ENCODE results near the gene RRP1B.

The RRP1B gene

DNA sequence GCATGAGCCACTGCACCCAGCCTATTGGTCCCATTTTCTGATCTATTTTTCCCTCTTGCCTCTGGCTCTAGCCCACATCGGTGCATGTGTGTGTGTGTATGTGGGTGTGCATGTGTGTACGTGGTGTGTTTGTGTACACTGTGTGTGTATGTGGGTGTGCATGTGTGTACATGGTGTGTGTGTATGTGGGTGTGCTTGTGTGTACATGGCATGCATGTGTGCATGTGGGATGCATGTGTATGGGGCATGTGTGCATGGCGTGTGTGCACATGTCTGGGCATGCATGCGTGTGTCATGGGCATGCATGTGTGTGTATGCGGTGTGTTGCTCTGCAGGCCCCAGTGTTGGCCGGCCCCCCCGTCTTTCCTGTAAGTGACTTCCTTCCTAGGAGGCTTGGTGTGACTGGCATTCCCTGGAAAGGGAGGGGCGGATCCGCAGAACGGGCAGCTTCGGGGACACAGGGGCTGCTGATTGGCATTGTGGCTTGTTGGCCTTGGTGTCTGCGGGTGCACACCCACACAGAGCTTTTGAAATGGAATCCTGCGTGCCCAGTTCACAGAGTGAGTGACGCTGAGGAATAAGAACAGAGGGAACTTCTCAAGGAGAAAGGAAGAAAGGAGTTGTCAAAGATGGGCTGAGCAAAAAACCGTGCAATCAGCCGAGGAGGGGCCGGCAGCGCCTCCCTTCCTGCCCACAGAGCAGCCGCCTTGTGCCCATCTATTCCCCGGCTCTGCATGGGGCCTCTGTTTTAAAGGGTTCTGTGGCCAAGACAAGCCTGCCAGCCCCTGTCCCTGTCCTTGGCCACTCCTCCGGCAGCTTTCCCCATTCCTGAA lies 67.5 kb downstream of the RRP1B start:
- DNase-seq: no peak

DNA sequence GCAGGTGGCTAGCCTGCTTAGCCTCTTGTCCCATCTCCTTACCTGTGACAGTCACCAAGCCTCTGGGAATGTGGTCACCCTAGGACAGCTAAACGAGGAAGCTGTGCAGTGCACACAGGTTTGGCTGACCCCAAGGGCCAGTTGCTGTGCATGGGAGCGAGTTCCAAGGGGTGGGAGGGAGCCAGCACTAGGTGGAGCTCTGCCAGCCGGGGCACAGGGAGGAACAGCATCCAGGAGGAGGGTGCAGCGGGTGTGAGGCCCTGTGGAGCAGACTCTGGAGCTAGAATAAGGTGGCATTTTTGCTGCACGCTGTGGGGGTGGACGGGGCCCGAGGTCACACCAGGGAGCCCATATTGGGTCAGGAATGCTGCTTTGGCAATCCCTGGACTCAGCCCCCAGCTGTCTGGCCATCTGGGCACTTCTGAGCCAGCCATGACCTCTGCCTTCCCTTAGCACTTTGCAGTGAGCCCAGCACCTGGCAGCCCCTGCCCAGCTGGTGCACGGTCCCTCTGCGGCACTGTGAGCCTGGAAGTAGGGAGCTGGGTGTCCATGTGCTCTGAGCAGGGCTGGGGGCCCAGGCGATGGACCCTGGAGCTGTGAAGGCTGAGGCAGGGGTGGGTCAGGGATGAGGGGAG lies 68.3 kb downstream of the RRP1B start:
- no peak for DNase-seq

DNA sequence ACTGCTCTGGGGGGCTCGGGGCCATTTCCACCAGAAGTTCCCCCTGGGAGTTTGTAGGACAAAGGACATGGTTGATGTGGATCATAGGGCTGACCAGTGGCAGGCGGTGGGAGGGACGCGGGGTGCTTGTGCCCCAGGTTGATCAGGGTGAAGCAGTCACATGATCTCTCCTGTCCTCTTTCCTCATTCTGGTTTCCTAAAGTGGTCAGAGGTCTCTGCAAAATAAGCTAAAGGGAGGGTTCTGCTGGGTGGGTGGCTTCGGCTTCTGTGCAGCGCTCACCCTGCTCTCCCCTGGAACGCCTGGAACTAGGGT lies 68.8 kb downstream of the RRP1B start:
- DNase-seq: no peak

DNA sequence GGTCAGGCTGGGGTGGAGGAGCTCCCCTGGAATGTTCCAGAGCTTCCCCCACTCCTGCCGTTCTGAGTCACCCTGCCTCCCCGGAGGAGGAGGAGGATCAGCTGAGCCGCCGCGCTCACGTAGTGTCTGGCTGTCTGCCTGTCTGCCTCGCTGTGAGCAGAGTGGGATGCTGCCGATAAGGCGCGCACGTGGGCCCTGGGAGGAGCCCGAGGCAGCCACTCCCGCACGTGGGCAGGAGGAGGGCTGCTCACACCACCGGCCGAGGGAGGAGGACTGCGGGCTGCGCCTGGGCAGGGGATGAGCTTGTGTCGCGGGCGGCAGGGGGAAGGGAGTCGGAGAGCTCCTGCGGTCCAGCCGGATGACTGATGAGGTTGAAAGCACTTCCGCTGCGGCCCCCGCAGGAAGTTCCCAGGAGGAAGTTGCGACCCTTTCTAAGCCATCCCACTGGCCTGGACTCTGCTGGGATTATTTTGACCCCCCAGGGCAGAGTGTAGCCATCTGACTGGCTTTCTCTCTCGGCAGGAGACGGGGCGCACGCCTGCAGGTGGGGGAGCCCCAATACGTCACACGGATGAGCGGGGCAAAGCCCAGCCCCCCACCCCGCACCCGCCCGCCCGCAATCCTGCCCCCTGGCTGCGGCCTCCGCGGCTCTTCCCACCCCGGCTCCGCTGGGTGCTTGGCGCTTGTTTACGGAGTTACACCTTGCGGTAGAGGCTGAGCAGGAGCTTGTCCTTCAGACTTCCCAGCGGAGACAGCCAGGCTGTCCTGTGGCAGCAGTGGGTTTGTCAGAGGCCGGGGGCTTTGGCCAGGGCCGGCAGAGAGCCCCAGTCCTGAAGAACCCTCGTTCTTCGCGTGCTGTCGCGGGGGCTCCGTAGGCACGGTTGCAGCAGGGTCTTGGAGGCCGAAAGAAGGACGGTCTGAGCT lies 69.4 kb downstream of the RRP1B start:
- peak; percentile 97 for DNase-seq

DNA sequence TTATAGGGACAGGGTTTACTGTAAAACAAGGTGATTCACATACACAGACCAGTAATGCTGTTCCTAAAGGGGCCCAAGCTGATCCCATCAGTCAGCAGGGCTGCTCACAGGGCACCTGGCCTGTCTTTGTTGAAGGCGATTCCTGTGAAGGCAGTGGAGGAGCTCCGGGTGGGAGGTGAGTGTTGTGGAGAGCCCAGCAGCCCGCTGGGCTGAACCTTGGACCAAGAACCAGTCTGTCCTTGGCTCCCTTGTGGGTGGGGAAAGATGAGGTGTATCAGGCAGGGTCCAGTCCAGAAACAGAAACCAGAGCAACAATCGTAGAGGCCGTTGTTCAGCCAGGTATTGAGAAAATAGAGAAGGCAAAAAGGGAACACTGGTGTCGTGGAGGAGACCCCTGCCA lies 72.1 kb downstream of the RRP1B start:
- no peak for DNase-seq

DNA sequence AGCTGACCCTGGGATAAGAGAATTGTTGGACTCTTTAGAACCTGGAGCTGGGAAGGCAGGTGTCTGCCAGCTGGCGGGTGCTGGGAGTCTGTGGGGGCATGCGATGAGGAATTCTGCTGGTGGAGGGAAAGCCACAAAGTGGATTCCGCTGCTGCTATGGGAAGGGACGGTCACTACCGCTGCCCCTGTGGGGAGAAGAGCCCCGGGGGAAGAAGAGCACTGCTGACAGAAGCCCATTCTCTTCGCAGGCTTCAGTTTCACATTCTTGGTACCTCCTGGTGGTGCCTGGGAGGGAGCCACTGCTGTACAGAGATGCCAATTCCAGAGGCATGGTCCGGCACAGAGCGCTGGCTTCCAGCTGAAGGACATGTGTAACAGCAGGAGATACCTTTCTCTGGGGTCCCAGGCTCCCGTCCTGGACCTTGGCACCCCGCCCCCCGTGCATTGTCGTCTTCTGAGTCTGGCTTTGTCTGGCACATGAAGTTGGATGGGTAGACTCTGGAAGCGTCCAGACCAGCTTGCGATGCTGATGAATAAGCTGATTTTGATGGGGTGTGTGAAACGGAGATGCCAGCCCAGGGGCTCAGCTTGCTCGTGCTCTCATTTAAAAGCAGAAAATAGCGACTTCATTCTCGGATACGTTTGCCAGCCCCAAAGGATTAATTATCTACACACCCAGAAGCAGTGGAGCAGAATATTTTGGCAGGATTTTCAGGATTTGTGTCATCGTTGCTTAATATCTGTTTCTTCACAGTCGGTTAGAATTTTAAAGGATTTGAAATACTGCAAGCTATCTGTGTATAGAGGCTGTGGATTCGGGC lies 72.7 kb downstream of the RRP1B start:
- no peak for DNase-seq

DNA sequence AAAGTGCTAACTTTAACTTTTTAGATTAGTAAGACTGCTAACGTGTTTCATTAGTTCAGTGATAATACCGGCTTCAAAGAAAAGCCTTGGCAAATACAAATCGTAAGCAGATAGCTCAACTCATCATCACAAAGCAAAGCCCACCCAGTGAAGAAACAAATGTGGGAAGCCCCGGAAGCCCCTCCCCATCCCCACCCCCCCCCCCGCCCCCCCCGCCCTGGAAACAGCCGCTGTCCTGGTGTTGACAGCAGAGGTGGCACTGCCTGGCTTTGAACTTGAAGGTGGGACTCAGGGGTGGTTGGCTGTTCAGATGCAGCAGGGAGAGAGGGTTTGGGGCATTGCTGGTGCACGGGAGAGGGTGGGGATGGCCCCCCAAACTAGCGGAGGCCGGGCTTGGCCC lies 73.7 kb downstream of the RRP1B start:
- DNase-seq: no peak

DNA sequence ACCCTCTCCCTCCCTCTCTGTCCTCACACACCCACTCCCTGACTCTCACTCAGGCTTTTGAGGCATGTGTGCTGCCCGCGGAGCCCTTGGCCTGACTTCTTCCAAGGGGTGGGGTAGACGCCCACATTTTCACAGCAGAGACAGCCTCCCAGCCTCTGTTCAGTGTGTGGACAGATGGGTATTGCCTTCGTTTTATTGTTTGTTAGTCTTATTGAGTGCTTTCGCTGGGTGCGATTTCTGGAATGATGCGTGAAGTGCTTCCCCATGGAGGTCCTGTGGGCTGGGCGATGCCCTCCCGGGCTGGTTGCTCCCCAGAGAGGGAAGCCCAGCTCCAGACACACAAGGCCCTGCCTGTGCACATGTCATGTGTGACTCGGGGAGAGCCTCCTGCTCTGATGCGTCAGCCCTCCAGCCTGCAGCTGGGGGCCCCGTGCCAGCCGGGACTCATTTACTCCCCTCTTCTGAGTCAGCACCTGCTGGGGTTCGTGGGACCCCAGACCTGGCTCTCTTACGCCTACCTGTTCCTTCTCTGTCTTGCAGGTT lies 74.2 kb downstream of the RRP1B start:
- DNase-seq: peak; percentile 67

DNA sequence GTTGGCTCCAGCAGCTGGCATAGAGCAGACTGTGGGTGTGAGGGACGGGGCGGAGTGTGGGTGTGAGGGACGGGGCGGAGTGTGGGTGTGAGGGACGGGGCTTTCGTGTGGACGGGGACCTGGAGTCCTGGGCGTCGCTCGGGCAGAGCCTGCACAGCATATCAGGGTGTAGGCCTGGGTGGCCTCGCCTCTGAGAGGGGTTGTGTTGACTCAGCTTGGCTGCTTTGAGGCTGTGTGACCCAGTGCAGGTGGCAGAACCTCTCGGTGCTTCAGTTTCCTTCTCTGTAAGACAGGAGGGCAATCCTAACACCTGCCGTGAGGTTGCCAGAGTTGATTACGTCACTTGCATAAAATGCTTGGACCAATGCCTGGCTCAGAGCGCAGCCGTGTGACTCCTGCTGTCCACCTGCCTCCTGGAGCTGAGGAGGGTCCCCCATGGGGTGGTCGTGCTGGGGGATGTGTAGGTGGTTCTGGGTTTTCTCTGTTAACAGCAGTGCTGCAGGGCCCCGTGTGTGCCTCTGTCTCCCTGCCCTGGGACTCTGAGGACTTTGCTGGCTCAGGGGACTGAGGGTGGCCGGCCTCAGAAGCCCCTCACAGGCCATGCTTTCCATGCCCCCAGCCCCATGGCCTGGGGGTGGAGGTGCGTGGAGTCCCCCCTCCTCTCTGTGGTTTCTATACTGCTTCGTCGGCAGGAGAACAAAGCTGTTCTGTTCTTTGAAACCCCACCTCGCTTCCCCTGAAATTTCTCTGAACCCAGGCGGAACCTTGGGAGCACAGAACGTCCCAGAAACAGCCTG lies 75.0 kb downstream of the RRP1B start:
- DNase-seq: no peak

DNA sequence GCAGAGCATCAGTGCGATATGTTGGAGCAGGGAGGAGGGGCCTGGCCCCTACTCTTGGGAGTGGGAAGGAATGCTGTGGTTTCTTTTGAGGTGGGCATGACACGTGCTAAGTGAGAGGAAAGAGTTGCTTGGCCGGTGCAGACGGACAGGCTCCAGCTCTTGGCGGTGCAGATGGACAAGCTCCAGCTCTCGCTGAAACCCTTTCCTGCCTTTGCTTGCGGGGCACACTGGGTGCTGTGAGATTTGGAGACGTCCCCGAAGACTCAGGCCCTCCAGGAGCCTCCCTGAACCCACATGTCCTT lies 75.5 kb downstream of the RRP1B start:
- peak; percentile 30 for DNase-seq

DNA sequence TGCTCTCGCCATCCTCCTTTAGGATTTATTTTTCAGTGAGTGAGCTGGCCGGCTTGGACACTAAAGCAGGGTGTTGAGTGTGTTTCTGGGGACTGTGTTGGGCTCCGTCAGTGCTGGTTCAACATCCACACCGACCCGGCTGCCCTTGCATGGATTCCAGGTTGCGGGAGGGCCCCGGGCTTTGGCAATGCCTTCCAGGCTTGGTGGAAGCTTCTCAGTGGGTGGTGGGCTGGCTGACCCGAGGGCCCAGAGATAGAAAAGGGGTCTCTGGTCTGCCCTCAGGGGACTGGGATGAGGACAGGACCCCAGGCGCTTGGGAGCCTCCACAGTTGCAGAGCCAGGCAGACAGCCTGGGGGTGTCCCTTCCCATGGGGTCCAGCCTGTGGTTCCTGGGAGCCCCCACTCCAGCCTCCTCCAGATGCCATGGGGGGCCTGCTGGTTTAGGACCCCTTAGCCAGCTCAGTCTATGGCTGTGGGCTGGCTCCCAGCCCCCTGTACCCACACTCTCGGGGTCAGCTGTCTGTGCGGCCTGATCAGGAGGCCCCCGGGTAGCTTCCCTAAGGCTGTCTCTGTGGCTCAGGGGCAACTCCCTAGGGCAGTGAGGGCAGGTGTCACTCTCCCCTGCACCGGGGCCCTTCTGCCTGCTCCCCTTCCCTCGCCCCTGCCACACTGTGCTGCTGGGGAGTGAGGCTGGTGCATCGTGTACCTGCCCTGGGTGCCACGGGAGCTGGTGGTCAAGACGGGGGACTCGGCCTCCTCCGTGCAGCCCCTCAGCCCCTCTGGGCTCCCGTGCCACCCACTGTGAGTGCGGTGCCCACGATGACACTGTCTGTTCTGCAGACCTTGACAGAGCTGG lies 76.1 kb downstream of the RRP1B start:
- no peak for DNase-seq

DNA sequence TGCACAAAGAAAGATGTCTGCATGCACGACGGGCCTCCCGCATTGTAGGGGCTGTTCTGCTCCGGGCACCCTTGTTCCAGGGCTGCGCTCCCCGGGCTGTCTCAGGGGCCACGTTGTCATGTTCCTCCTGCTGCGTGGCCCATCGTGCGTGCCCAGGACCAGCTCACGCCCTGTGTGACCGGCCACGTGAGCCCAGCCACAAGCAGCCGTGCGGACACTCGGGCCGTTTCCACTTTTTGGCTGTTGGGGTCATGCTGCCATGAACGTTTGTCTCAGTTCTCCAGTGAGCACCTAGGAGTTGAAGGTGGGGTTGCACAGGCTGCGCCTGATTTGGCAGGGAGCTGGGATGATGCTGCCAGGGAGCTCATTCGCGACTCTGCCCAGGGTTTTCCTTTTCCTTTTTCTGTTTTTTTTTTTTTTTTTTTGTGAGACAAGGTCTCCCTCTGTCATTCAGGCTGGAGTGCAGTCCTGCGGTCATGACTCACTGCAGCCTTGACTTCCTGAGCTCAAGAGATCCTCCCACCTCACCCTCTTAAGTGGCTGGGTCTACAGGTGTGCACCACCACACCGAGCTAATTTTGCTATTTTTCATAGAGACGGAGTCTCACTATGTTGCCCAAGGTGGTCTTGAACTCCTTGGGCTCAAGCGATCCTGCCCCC lies 77.0 kb downstream of the RRP1B start:
- no peak for DNase-seq

DNA sequence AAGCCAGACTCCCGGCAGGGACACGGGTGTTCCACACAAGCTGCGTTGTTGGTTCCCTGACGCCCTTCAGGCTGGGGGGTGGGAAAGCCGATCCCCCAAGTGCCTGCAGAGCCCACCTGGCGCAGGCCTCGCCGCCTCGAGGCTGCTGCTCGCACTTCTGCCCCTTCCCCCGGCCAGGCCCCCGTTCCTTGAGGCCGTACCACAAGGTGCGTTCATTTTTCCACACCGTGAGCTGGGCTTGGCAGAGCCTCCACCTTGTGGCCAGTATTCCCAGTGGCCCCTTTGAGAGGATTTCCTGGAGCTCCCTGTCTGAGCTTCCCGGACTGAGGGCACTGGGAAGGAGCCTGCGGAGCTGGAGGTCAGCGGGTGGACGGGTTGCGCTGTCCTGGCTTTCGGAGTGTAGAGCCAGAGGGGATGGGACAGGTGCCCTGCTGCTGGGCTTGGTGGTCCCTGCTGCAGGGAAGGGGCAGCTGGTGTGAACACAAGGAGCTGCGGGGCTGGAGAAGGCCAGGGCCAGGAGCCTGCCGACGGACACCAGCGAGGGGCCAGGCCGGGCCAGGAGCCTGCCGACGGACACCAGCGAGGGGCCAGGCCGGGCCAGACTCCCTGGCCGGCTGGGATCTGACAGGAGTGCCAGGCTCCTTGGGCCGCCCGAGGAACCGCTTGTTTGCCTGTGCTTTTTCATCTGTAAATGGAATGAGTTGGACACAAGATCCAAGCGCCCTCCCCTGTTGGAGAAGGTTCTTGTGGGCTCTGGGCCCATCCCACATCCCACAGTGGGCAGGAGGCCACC lies 78.0 kb downstream of the RRP1B start:
- no peak for DNase-seq

DNA sequence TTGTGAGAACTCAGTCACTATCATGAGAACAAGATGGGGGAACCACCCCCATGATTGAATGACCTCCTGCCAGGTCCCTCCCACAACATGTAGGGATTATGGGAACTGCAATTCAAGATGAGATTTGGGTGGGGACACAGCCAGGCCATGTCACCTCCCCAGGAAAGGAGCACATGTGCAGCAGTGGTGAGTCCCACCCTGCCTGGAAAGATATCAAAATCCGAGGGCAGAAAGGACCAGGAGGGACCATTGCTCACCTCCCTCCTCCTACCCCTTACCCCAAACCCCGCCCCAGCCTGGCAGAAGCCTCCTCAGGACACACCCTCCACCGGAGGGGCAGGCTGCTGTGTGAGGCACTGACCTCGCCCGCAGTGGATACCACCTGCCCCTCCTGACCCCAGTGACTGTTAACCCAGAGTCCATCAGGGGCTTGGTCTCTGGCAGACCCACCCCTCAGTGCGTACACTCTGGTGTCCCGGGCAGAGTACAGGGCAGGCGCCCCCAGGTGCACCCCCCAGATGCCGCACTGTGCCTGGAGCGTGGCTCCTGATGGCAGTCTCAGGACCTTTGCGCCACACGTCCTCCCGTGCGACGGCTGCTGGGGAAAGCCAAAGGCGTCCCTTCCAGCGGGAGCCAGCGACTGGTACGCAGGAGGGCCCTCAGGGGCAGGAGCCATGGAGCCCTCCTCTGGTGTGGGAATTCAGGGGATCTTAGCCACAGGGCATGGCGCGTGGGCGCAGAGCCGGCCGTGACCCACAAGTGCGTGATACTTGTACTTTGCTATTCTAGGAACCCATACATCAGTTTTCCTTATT lies 80.5 kb downstream of the RRP1B start:
- DNase-seq: no peak

DNA sequence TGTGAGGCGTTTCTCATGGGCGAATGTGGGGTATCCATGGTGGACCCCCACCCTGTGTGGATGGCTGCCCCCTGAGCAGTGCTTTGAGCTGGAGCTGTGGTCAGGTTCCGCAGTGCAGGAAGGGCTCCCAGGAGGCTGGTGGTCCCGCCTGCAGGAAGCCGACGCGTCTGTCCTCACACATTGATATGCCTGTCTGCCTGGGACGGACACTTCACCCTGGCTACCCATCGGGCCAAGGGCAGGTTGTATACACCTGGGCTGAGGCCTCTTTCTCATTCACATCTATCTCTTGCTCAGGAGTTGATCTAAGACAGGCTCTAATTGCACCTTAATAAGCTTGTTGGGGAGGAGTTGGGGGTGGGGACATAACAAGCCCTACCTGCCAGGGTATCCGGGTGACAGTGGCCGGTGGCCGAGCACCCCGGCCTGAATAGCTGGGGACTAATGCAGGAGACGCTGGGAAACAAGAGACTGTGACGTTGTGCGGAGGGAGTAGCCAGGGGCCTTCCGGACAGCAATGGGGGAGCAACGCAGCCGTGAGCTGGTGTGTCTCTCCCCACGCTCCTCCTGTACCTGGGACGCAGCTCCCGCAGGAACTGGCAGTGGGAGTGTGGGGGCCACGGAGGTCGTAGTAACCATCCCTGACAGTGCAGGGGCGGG lies 81.3 kb downstream of the RRP1B start:
- DNase-seq: peak; percentile 42

DNA sequence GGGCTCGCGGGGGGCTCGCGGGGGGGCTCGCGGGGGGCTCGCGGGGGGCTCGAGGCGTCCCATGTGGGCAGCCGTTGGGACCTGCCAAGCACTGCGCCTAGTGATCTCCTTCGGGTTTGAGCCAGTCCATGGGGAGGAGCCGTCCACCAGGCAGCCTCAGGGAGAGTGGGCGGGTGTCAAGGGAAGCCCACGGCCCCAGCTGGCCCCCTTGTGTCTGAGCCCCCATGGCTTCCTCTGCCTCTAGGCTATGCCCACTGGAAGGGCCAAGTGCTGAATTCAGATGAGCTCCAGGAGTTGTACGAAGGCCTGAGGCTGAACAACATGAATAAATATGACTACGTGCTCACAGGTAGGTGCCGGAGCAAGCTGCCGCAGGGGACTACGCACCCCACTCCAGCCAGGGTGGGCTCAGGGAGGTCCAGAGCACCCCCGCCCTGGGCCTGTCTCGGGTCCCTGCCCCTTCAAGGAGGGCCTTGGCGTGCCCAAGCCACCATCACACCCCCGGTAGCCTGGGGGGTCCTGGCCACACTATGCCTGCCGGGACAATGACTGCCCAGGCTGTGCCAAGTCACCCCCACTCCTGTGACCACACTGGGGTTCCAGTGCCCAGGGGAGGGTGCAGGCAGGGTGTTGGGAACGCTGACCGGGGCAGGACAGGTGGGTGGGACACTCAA lies 82.2 kb downstream of the RRP1B start:
- no peak for DNase-seq

DNA sequence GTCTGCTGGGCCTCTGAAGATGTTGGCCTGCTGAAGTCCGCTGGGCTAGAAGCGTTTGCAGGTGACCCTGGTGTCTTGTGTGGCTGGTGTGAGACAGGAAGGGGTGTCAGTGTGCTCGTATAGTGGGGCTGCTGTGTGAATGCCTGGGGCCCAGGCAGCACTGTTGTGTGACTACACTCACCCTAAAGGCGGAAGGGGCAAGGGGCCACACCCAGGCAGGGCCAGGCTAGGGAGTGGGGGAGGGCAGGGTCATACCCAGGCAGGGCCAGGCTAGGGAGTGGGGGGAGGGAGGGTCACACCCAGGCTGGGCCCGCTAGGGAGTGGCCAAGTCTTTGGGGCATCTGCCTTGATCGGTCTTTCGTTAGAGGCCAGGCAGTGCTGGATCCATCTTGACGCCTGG lies 84.6 kb downstream of the RRP1B start:
- DNase-seq: no peak

All from fibroblast of skin of back (primary cell).